Measurements from ENCODE around the gene KRTAP10-10.

DNA sequence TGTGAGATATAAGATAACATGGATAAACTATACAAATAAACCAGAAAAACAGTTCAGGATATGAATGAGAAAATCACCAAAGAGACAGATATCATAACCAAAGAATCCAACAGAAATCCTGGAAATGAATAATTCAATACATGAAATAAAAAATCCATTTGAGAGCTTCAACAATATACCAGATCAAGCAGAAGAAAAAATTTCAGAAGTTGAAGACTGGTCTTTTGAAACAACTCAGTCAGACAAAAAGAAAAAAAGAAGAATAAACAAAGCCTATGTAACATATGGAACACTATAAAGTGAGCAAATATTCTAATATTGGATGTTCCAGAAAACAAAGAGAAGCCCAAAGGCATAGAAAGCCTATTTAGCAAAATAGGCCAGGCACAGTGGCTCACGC lies 34.8 kb downstream of the KRTAP10-10 start:
- TF ChIP-seq, protein P1, sequence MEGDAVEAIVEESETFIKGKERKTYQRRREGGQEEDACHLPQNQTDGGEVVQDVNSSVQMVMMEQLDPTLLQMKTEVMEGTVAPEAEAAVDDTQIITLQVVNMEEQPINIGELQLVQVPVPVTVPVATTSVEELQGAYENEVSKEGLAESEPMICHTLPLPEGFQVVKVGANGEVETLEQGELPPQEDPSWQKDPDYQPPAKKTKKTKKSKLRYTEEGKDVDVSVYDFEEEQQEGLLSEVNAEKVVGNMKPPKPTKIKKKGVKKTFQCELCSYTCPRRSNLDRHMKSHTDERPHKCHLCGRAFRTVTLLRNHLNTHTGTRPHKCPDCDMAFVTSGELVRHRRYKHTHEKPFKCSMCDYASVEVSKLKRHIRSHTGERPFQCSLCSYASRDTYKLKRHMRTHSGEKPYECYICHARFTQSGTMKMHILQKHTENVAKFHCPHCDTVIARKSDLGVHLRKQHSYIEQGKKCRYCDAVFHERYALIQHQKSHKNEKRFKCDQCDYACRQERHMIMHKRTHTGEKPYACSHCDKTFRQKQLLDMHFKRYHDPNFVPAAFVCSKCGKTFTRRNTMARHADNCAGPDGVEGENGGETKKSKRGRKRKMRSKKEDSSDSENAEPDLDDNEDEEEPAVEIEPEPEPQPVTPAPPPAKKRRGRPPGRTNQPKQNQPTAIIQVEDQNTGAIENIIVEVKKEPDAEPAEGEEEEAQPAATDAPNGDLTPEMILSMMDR (IDR thresholded peaks at IDR 0.05), result no peak
- no peak for TF ChIP-seq POLR2A (IDR thresholded peaks at IDR 0.05)

Data from tibial nerve (tissue), 3 donors.